Upper lobe of right lung (tissue), 1 donor: ENCODE results near the gene ST8SIA4. TPM values are rescaled to one million over a fixed set of nuclear protein-coding genes. Genes with fewer than 3 reads are reported as not detected.

Experiments used
- ATAC-seq: fragments of 200-7000 bp; cut with Tn5 transposase; one replicate; pipeline ENCODE4 v1.9.1; 2020; ENCODE audit warnings: mild to moderate bottlenecking, moderate library complexity
- DNase-seq: peaks from one replicate; pipeline ENCODE4 v3.0.0-alpha.2; 2020
- H3K27ac ChIP-seq: fragments of 200-600 bp; one replicate; pipeline ENCODE4 v1.8.0; 2022
- H3K27me3 ChIP-seq: fragments of 200-600 bp; one replicate; pipeline ENCODE4 v1.8.0; 2022; ENCODE audit warnings: mild to moderate bottlenecking
- H3K36me3 ChIP-seq: fragments of 200-600 bp; one replicate; pipeline ENCODE4 v1.8.0; 2022
- H3K4me1 ChIP-seq: fragments of 200-600 bp; one replicate; pipeline ENCODE4 v1.8.0; 2022
- H3K4me3 ChIP-seq: fragments of 200-600 bp; one replicate; pipeline ENCODE4 v1.8.0; 2022; ENCODE audit warnings: mild to moderate bottlenecking
- H3K9me3 ChIP-seq: fragments of 200-600 bp; one replicate; pipeline ENCODE4 v1.8.0; 2022
- CTCF ChIP-seq: fragments of 200-600 bp; IDR thresholded peaks from one replicate; pipeline ENCODE4 v1.8.0; 2022; ENCODE audit warnings: antibody characterized with exemption
- intact Hi-C: fragments of 100-400 bp; cut with DNase I; formaldehyde crosslinking; loops from one replicate; pipeline ENCODE4 v1.11.0; 2022
- total RNA-seq: library from RNA; stranded (reverse); fragmentation: NEBNext Ultra II Directional; extraction: Animal tissue kit (Norgen Biotek cat#: 25700); gene quantifications from one replicate; pipeline ENCODE4 v1.2.1, GENCODE V29; 2021
- donor health status: DM: no; HTN: yes; CAD: no; lungs with severe emphysema.

Gene ST8SIA4
- total RNA-seq, 1 donor from 2014 or later, result 17.8 TPM

- Histone ChIP-seq H3K27me3 (no peaks in the 10 kb centered on the region), H3K36me3 (no peaks in the 10 kb centered on the region), H3K27ac (no peak overlapping the region), H3K4me3 (no peak overlapping the region), H3K9me3 (no peaks in the 10 kb centered on the region), H3K4me1 (no peaks in the 10 kb centered on the region)
- ATAC-seq, result no peak
- no peak for TF ChIP-seq CTCF
- intact Hi-C loops, result no loop called here
- DNase-seq, result no peak
Observed at GRCh38 chr5:100863739-100864138, 39.3 kb downstream of the ST8SIA4 start.

- no peak overlapping the region for H3K27ac ChIP-seq
- TF ChIP-seq CTCF, result no peak
- ATAC-seq (no peak), DNase-seq (no peak)
- H3K4me3 ChIP-seq, result no peak overlapping the region
- no peaks in the 10 kb centered on the region for H3K9me3 ChIP-seq
- H3K27me3 ChIP-seq, result no peaks in the 10 kb centered on the region
- H3K36me3 ChIP-seq, result no peaks in the 10 kb centered on the region
- H3K4me1 ChIP-seq, result no peaks in the 10 kb centered on the region
- intact Hi-C loops, result no loop called here
Observed at GRCh38 chr5:100861148-100861547, 41.9 kb downstream of the ST8SIA4 start.

- intact Hi-C loops, result no loop called here
- Histone ChIP-seq H3K9me3 (no peaks in the 10 kb centered on the region), H3K27ac (no peak overlapping the region), H3K4me3 (no peak overlapping the region), H3K36me3 (no peaks in the 10 kb centered on the region), H3K27me3 (no peaks in the 10 kb centered on the region), H3K4me1 (no peaks in the 10 kb centered on the region)
- ATAC-seq (no peak), DNase-seq (no peak)
- no peak for TF ChIP-seq CTCF
Observed at GRCh38 chr5:100860407-100860806, 42.7 kb downstream of the ST8SIA4 start.

- no peaks in the 10 kb centered on the region for H3K4me1 ChIP-seq
- intact Hi-C loops, result no loop called here
- H3K9me3 ChIP-seq, result no peaks in the 10 kb centered on the region
- TF ChIP-seq CTCF, result no peak
- no peaks in the 10 kb centered on the region for H3K36me3 ChIP-seq
- H3K27ac ChIP-seq, result no peak overlapping the region
- DNase-seq, result no peak
- no peaks in the 10 kb centered on the region for H3K27me3 ChIP-seq
- ATAC-seq, result no peak
- no peak overlapping the region for H3K4me3 ChIP-seq
Observed at GRCh38 chr5:100858987-100859545, 44.0 kb downstream of the ST8SIA4 start.

- no peaks in the 10 kb centered on the region for H3K9me3 ChIP-seq
- TF ChIP-seq CTCF, result no peak
- intact Hi-C loops, result no loop called here
- H3K27me3 ChIP-seq, result no peaks in the 10 kb centered on the region
- no peaks in the 10 kb centered on the region for H3K36me3 ChIP-seq
- no peaks in the 10 kb centered on the region for H3K4me1 ChIP-seq
- no peak overlapping the region for H3K27ac ChIP-seq
- no peak for DNase-seq
- no peak overlapping the region for H3K4me3 ChIP-seq
- no peak for ATAC-seq
Observed at GRCh38 chr5:100856462-100856861, 46.6 kb downstream of the ST8SIA4 start.

GRCh38 chr5:100855937-100856430 lies 47.1 kb downstream of the ST8SIA4 start:
- no peaks in the 10 kb centered on the region for H3K9me3 ChIP-seq
- no peak for ATAC-seq
- no peak overlapping the region for H3K4me3 ChIP-seq
- H3K27me3 ChIP-seq, result no peaks in the 10 kb centered on the region
- no peak overlapping the region for H3K27ac ChIP-seq
- no peak for TF ChIP-seq CTCF
- no peak for DNase-seq
- H3K4me1 ChIP-seq, result no peaks in the 10 kb centered on the region
- intact Hi-C loops, result no loop called here
- no peaks in the 10 kb centered on the region for H3K36me3 ChIP-seq
